Right cardiac atrium (tissue), 5 donors: ENCODE measurements around the gene PACRG. TPM values are rescaled to one million over a fixed set of nuclear protein-coding genes. Genes with fewer than 3 reads are reported as not detected.

Source experiments
- ATAC-seq, 2 donors: fragments of 200-7000 bp; cut with Tn5 transposase; one replicate each; pipeline versions ENCODE4 v1.8.0 to v1.9.1; 2020; ENCODE audit warnings: moderate library complexity in 2 of 2, mild to moderate bottlenecking in 1 of 2
- DNase-seq, 3 donors: peaks; one replicate each; pipeline ENCODE4 v3.0.0-alpha.2; 2020
- H3K27ac ChIP-seq: one replicate; pipeline ENCODE4 v1.5.1; 2013; ENCODE audit warnings: mild to moderate bottlenecking, low read length, control low read depth, moderate library complexity
- H3K27me3 ChIP-seq: one replicate; pipeline ENCODE4 v1.6.1; 2013; ENCODE audit not compliant: control insufficient read depth, insufficient read depth
- H3K4me1 ChIP-seq: one replicate; pipeline ENCODE4 v1.6.1; 2013; ENCODE audit warnings: low read length; ENCODE audit not compliant: control insufficient read depth, insufficient read depth
- H3K4me3 ChIP-seq: one replicate; pipeline ENCODE4 v1.5.1; 2013; ENCODE audit warnings: low read length, control low read depth
- H3K9me3 ChIP-seq: one replicate; pipeline ENCODE4 v1.6.1; 2013; ENCODE audit warnings: low read length; ENCODE audit not compliant: control insufficient read depth
- WGBS: extraction: QIAGEN DNeasy Blood & Tissue Kit; methylation state at CpG from one replicate; pipeline ENCODE4 v1.1.7; 2013; 5-methylcytosine and 5-hydroxymethylcytosine counted together
- intact Hi-C, 4 donors: fragments of 100-400 bp; cut with DNase I; formaldehyde crosslinking; loops; one replicate each; pipeline versions ENCODE4 v1.11.0 to v1.14.0; 2022 to 2023
- polyA plus RNA-seq: library from polyadenylated mRNA; stranded (reverse); fragments of 200-250 nt; gene quantifications from one replicate; pipeline ENCODE4 v1.2.3, GENCODE V29; 2013
- total RNA-seq, 4 donors: library from RNA; stranded (reverse); fragmentation: NEBNext Ultra II Directional; extraction: Animal tissue kit (Norgen Biotek cat#: 25700); gene quantifications; one replicate each; pipeline ENCODE4 v1.2.1, GENCODE V29; 2021
- donor health status: healthy with polysubstance abuse.
- donor health status: DM: no; HTN: yes; CAD: no.
- donor health status: DM: no; HTN: no; CAD: no.
- donor health status: DM: no; HTN: yes; CAD: no; lungs with severe emphysema.
- donor health status: DM: yes; HTN: yes; CAD: no.

PACRG gene
- total and polyA plus RNA-seq, 5 donors = 3.9 to 9.4 (median 4.9) TPM

GRCh38 chr6:163083141-163083540, 355.4 kb downstream of the PACRG start:
- ATAC-seq (no peak), DNase-seq (no peak)
- intact Hi-C loops = no loop called here
- Histone ChIP-seq H3K4me1 (no peaks in the 10 kb centered on the region), H3K9me3 (no peaks in the 10 kb centered on the region), H3K27me3 (no peaks in the 10 kb centered on the region), H3K27ac (no peak overlapping the region), H3K4me3 (no peak overlapping the region)
- WGBS = 71% methylated on average over 3 of the region's 3 CpGs

- Histone ChIP-seq H3K9me3 (no peaks in the 10 kb centered on the region), H3K27ac (no peak overlapping the region), H3K4me3 (no peak overlapping the region), H3K4me1 (no peaks in the 10 kb centered on the region), H3K27me3 (no peaks in the 10 kb centered on the region)
- ATAC-seq = no peak
- DNase-seq = no peak
- intact Hi-C loops = no loop called here
- 58% methylated on average over 5 of the region's 5 CpGs for WGBS
These were observed 357.7 kb downstream of the PACRG start for GRCh38 chr6:163085426-163085825.

- peak in 1 of 2 donors; percentile 68 for ATAC-seq
- intact Hi-C loops = no loop called here
- no peak for DNase-seq
- 70% methylated on average over 8 of the region's 8 CpGs for WGBS
- Histone ChIP-seq H3K27ac (peak overlapping the region; percentile 66), H3K4me1 (no peaks in the 10 kb centered on the region), H3K9me3 (no peaks in the 10 kb centered on the region), H3K27me3 (no peaks in the 10 kb centered on the region), H3K4me3 (no peak overlapping the region)
These were observed 358.3 kb downstream of the PACRG start for GRCh38 chr6:163085861-163086623.

DNA sequence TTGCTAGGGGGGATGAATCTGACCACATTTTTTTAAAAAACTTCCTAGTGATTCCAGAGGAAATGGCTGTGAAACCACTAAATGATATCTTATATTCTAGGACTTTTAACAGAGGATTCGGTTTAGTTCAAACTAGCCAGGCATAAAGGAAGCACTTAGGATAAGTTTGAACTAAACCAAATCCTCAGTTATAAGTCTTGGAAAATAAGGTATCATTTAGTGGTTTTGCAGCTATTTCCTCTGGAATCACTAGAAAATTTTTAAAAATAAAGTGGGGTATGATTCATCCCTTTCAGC, 358.8 kb downstream of the PACRG start:
- intact Hi-C loops = no loop called here
- ATAC-seq = no peak
- Histone ChIP-seq H3K27ac (no peak overlapping the region), H3K9me3 (no peaks in the 10 kb centered on the region), H3K4me1 (no peaks in the 10 kb centered on the region), H3K4me3 (no peak overlapping the region), H3K27me3 (no peaks in the 10 kb centered on the region)
- 44% methylated on average over 1 of the region's 1 CpG for WGBS
- DNase-seq = no peak

GRCh38 chr6:163087981-163088380, 360.2 kb downstream of the PACRG start:
- ATAC-seq (no peak), DNase-seq (no peak)
- intact Hi-C loops = no loop called here
- no peaks in the 10 kb centered on the region for H3K4me1 ChIP-seq
- H3K9me3 ChIP-seq = no peaks in the 10 kb centered on the region
- no peaks in the 10 kb centered on the region for H3K27me3 ChIP-seq
- no peak overlapping the region for H3K27ac ChIP-seq
- no peak overlapping the region for H3K4me3 ChIP-seq

GRCh38 chr6:163092876-163093275, 365.1 kb downstream of the PACRG start:
- H3K4me1 ChIP-seq = no peaks in the 10 kb centered on the region
- H3K27me3 ChIP-seq = no peaks in the 10 kb centered on the region
- no peaks in the 10 kb centered on the region for H3K9me3 ChIP-seq
- ATAC-seq = no peak
- H3K27ac ChIP-seq = no peak overlapping the region
- no peak overlapping the region for H3K4me3 ChIP-seq
- WGBS = 83% methylated on average over 7 of the region's 7 CpGs
- intact Hi-C loops = no loop called here
- no peak for DNase-seq

DNA sequence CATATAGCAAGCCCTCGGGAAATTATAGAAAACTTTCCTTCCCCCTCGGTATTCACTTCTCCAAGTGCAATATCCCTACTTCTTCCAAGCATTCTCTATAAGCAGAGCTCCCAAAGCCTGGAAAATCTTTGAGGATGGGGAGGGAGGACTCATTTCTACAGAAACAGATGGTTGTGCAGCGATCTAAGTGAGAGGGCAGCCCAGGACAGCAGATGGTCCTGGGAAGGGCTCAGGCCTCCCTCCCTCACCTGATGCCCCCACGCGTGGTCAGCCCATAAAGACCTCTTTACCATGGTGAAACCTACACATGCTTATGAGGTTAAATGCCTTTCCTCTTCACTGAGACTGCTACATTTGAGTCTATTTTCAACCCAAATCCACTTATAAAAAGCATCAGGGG, 367.1 kb downstream of the PACRG start:
- ATAC-seq = no peak

GRCh38 chr6:163095401-163095800, 367.6 kb downstream of the PACRG start:
- intact Hi-C loops = no loop called here
- DNase-seq (no peak), ATAC-seq (no peak)
- no peaks in the 10 kb centered on the region for H3K9me3 ChIP-seq
- no peak overlapping the region for H3K4me3 ChIP-seq
- WGBS = 84% methylated on average over 9 of the region's 9 CpGs
- H3K4me1 ChIP-seq = no peaks in the 10 kb centered on the region
- no peaks in the 10 kb centered on the region for H3K27me3 ChIP-seq
- H3K27ac ChIP-seq = no peak overlapping the region

More for the DNA sequence above, 367.1 kb downstream of the PACRG start:
- 90% methylated on average over 5 of the region's 5 CpGs for WGBS
- Histone ChIP-seq H3K9me3 (no peaks in the 10 kb centered on the region), H3K27ac (no peak overlapping the region), H3K4me1 (no peaks in the 10 kb centered on the region), H3K4me3 (no peak overlapping the region), H3K27me3 (no peaks in the 10 kb centered on the region)
- intact Hi-C loops = no loop called here
- no peak for DNase-seq

DNA sequence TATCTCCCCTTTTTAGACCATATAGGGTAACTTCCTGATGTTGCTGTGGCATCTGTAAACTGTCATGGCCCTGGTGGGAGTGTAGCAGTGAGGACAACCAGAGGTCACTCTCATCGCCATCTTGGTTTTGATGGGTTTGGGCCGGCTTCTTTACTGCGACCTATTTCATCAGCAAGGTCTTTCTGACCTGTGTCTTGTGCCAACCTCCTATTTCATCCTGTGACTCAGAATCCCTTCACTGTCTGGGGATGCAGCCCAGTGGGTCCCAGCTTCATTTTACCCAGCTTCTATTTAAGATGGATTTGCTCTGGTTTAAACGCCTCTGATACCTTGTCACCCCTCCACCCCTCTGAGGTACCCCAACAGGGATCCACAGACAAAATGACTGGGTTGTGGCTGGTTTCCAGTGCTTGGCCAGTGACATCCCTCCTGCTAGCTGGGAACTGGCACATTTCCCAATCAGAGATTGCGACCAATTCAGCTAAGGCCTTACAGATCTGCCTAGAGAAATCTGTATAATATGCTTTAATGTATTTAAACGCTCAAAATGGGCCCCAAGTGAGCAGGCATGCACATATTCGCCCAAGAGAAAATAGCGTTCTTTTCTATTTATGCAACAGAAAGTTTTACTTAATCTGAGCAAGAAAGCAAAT, 371.2 kb downstream of the PACRG start:
- no peaks in the 10 kb centered on the region for H3K9me3 ChIP-seq
- H3K4me3 ChIP-seq = no peak overlapping the region
- no peak overlapping the region for H3K27ac ChIP-seq
- H3K27me3 ChIP-seq = no peaks in the 10 kb centered on the region
- WGBS = 77% methylated on average over 8 of the region's 8 CpGs
- intact Hi-C loops = no loop called here
- H3K4me1 ChIP-seq = no peaks in the 10 kb centered on the region
- DNase-seq (no peak), ATAC-seq (no peak)

DNA sequence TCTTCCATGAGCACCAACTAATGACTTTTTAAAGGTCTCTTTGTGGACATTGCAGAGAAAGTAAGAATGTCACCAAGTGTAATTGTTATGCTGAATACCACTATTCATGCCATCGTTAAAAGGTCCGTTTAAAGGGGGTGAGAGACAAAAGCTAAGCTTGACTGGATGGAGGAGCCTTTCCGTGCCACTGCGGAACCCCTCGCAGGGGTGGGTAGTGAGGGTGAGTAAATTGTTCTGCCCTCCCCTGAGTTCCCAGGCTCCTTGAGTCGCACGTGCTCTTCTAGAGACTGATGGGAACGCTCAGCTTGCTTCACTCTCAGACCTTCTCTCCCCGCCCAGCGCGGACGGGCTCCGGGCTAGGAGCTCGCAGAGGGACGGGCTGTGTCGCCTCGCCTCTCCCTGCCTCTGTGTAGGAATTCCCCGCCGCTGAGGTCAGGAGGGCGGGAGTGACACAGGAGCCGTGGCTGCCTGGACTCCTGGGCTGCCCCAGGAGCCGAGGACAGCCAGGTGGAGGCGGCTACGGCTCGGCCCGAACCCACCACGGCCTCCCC, 371.9 kb downstream of the PACRG start:
- WGBS = 94% methylated on average over 27 of the region's 27 CpGs
- Histone ChIP-seq H3K9me3 (no peaks in the 10 kb centered on the region), H3K4me3 (no peak overlapping the region), H3K27me3 (no peaks in the 10 kb centered on the region), H3K4me1 (no peaks in the 10 kb centered on the region), H3K27ac (no peak overlapping the region)
- DNase-seq = no peak
- intact Hi-C loops = no loop called here
- peak; percentile 14 to 42 for ATAC-seq

GRCh38 chr6:163100259-163100658, 372.5 kb downstream of the PACRG start:
- intact Hi-C loops = no loop called here
- Histone ChIP-seq H3K4me3 (no peak overlapping the region), H3K9me3 (no peaks in the 10 kb centered on the region), H3K27ac (no peak overlapping the region), H3K4me1 (no peaks in the 10 kb centered on the region), H3K27me3 (no peaks in the 10 kb centered on the region)
- DNase-seq (no peak), ATAC-seq (peak in 1 of 2 donors; percentile 31)
- WGBS = 95% methylated on average over 27 of the region's 27 CpGs
